DOHH2 (cell line): ENCODE measurements around the gene LPAR5.

Experiments used
- H3F3A ChIP-seq: fragments of 200-600 bp; sonication (generic), shearing (Covaris generic); 2 replicates; pipeline ENCODE4 v1.6.0; 2016; ENCODE audit warnings: antibody characterized with exemption, mild to moderate bottlenecking; ENCODE audit not compliant: control insufficient read depth, insufficient read depth
- H3K27ac ChIP-seq: fragments of 200-600 bp; sonication (generic); 2 replicates; pipeline ENCODE4 v1.5.1; 2014; ENCODE audit warnings: low read depth, mild to moderate bottlenecking, low read length, moderate library complexity
- H3K27me3 ChIP-seq: fragments of 200-600 bp; sonication (generic); 2 replicates; pipeline ENCODE4 v1.6.1; 2014; ENCODE audit warnings: mild to moderate bottlenecking, low read length, mixed read lengths; ENCODE audit not compliant: control insufficient read depth
- H3K36me3 ChIP-seq: fragments of 200-600 bp; sonication (generic); 2 replicates; pipeline ENCODE4 v1.6.1; 2014; ENCODE audit warnings: mild to moderate bottlenecking, low read length, moderate library complexity, mixed read lengths; ENCODE audit not compliant: control insufficient read depth
- H3K4me1 ChIP-seq: fragments of 200-600 bp; sonication (generic); 2 replicates; pipeline ENCODE4 v1.6.1; 2014; ENCODE audit warnings: mild to moderate bottlenecking, low read length, mixed read lengths; ENCODE audit not compliant: control insufficient read depth
- H3K4me2 ChIP-seq: fragments of 200-600 bp; sonication (generic); 2 replicates; pipeline ENCODE4 v1.6.0; 2014; ENCODE audit warnings: mild to moderate bottlenecking, low read length, moderate library complexity
- H3K4me3 ChIP-seq: fragments of 200-600 bp; sonication (generic); 2 replicates; pipeline ENCODE4 v1.5.1; 2014; ENCODE audit warnings: mild to moderate bottlenecking, low read length, mixed read lengths
- H3K79me2 ChIP-seq: fragments of 200-600 bp; sonication (generic); 2 replicates; pipeline ENCODE4 v1.6.1; 2014; ENCODE audit warnings: mild to moderate bottlenecking, low read length, mixed read lengths; ENCODE audit not compliant: control insufficient read depth
- H3K9me2 ChIP-seq: fragments of 200-600 bp; sonication (generic); replicated peaks from 2 replicates; pipeline ENCODE4 v1.6.1; 2014; ENCODE audit warnings: mild to moderate bottlenecking, low read length, mixed read lengths; ENCODE audit not compliant: control insufficient read depth
- H3K9me3 ChIP-seq: fragments of 200-600 bp; sonication (generic); 2 replicates; pipeline ENCODE4 v1.6.1; 2014; ENCODE audit warnings: antibody characterized with exemption, low read length, mixed read lengths; ENCODE audit not compliant: control insufficient read depth, insufficient read depth
- H4K20me1 ChIP-seq: fragments of 200-600 bp; sonication (generic); 2 replicates; pipeline ENCODE4 v1.6.0; 2014; ENCODE audit warnings: low read depth, mild to moderate bottlenecking, antibody characterized with exemption, low read length, moderate library complexity; ENCODE audit not compliant: control insufficient read depth, insufficient read depth
- CTCF ChIP-seq: fragments of 200-600 bp; sonication (generic); IDR thresholded peaks from one replicate; pipeline ENCODE4 v1.5.1; 2014; ENCODE audit warnings: antibody characterized with exemption, mild to moderate bottlenecking, low read depth, low read length; ENCODE audit not compliant: poor library complexity, severe bottlenecking
- EZH2phosphoT487 ChIP-seq: fragments of 200-600 bp; sonication (generic); IDR thresholded peaks from 2 replicates; pipeline ENCODE4 v1.6.1; 2017; ENCODE audit warnings: borderline replicate concordance, mild to moderate bottlenecking, antibody characterized with exemption, low read length, moderate library complexity, mixed read lengths

LPAR5 gene

GRCh38 chr12:6635856-6636531 lies at the start of gene LPAR5:
LPAR5 (minus strand) TSS chr12:6635959; CDS start chr12:6621248, 14,711 bp downstream.
- H3K9me2 ChIP-seq, result no peaks in the 10 kb centered on the region
- H3K27me3 ChIP-seq, result no peaks in the 10 kb centered on the region
- peaks cover 11% of the 10 kb centered on the region for H3F3A ChIP-seq
- peaks cover 44% of the 10 kb centered on the region for H3K79me2 ChIP-seq
- H4K20me1 ChIP-seq, result no peaks in the 10 kb centered on the region
- H3K9me3 ChIP-seq, result no peaks in the 10 kb centered on the region
- H3K27ac ChIP-seq, result peak within 1 kb of the TSS; percentile 95
- peak within 1 kb of the TSS; percentile 98 for H3K4me2 ChIP-seq
- peak within 1 kb of the TSS; percentile 76 for H3K4me3 ChIP-seq
- peaks cover 13% of the 10 kb centered on the region for H3K36me3 ChIP-seq
- peaks cover 86% of the 10 kb centered on the region for H3K4me1 ChIP-seq
- TF ChIP-seq CTCF (no peak), EZH2phosphoT487 (no peak)

GRCh38 chr12:6684609-6685008 lies 48.9 kb upstream of the LPAR5 start:
- Histone ChIP-seq H3K9me2 (no peaks in the 10 kb centered on the region), H4K20me1 (peaks cover 7% of the 10 kb centered on the region), H3F3A (peaks cover 11% of the 10 kb centered on the region), H3K27ac (no peak overlapping the region), H3K36me3 (peaks cover 72% of the 10 kb centered on the region), H3K9me3 (no peaks in the 10 kb centered on the region), H3K79me2 (peaks cover 95% of the 10 kb centered on the region), H3K4me2 (no peak overlapping the region), H3K4me3 (no peak overlapping the region), H3K4me1 (peaks cover 45% of the 10 kb centered on the region), H3K27me3 (no peaks in the 10 kb centered on the region)
- TF ChIP-seq CTCF (peak; percentile 84), EZH2phosphoT487 (no peak)

GRCh38 chr12:6676962-6677361 lies 41.2 kb upstream of the LPAR5 start:
- no peaks in the 10 kb centered on the region for H3K9me2 ChIP-seq
- H3K4me1 ChIP-seq, result peaks cover 17% of the 10 kb centered on the region
- no peak overlapping the region for H3K4me2 ChIP-seq
- no peak overlapping the region for H3K27ac ChIP-seq
- no peak for TF ChIP-seq EZH2phosphoT487
- no peaks in the 10 kb centered on the region for H4K20me1 ChIP-seq
- no peak overlapping the region for H3K4me3 ChIP-seq
- H3K36me3 ChIP-seq, result peaks cover 93% of the 10 kb centered on the region
- no peaks in the 10 kb centered on the region for H3K9me3 ChIP-seq
- H3F3A ChIP-seq, result no peaks in the 10 kb centered on the region
- H3K27me3 ChIP-seq, result no peaks in the 10 kb centered on the region
- H3K79me2 ChIP-seq, result peaks cover 44% of the 10 kb centered on the region

GRCh38 chr12:6672143-6672542 lies 36.4 kb upstream of the LPAR5 start:
- H3K4me1 ChIP-seq, result peaks cover under 1% of the 10 kb centered on the region; the same call in 1 of the 2 replicates
- H3F3A ChIP-seq, result peaks cover 4% of the 10 kb centered on the region
- no peaks in the 10 kb centered on the region for H3K9me2 ChIP-seq
- peaks cover 100% of the 10 kb centered on the region for H3K36me3 ChIP-seq
- H3K4me2 ChIP-seq, result no peak overlapping the region
- H4K20me1 ChIP-seq, result no peaks in the 10 kb centered on the region
- no peak overlapping the region for H3K4me3 ChIP-seq
- TF ChIP-seq EZH2phosphoT487 (no peak), CTCF (no peak)
- H3K9me3 ChIP-seq, result no peaks in the 10 kb centered on the region
- peaks cover 10% of the 10 kb centered on the region for H3K79me2 ChIP-seq
- H3K27ac ChIP-seq, result no peak overlapping the region
- H3K27me3 ChIP-seq, result no peaks in the 10 kb centered on the region
